Mononuclear cell (primary cell): Measurements from ENCODE around the gene PDE4B. TPM values are rescaled to one million over a fixed set of nuclear protein-coding genes. Genes with fewer than 3 reads are reported as not detected.
"Not testable (repeated sequence)": the region's sequence is repeated elsewhere in the genome, so short reads cannot be mapped to it uniquely, and the experiment has no call there.

Experiments
- H3K27me3 ChIP-seq: 2 replicates; pipeline ENCODE4 v1.6.0; 2011; ENCODE audit warnings: low read length, control low read depth; ENCODE audit not compliant: insufficient read depth
- H3K4me1 ChIP-seq: 2 replicates; pipeline ENCODE4 v1.5.1; 2011; ENCODE audit warnings: mild to moderate bottlenecking, low read length, control low read depth; ENCODE audit not compliant: insufficient read depth
- H3K4me3 ChIP-seq: 2 replicates; pipeline ENCODE4 v1.5.1; 2011; ENCODE audit warnings: mild to moderate bottlenecking, low read length, moderate library complexity
- H3K9me3 ChIP-seq: 2 replicates; pipeline ENCODE4 v1.5.1; 2011; ENCODE audit warnings: low read depth, mild to moderate bottlenecking, control low read depth, low read length
- total RNA-seq: library from RNA; depleted of rRNA; stranded (reverse); fragments of >200 nt; gene quantifications from one replicate; pipeline ENCODE4 v1.2.3, GENCODE V29; 2012

PDE4B gene
- total RNA-seq, 1 donor: 518 TPM

DNA sequence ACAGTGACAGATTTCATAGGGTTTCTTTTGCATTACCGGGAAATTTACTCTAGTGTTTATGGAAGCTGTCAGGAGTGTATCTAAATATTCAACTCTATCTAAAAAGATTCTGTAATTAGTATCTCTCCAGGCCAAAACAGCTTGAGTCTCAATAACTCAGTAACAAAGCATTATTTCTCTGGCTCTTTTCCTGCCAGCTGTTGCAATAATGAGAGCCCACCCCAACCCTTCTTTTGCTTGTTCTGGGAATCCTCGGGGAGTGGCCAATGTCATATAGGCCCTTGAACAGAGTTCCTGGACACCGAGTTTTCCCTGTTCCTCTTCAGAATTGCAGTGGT lies 621.1 kb downstream of the PDE4B start:
- no peak overlapping the region for H3K4me3 ChIP-seq
- no peaks in the 10 kb centered on the region for H3K27me3 ChIP-seq
- H3K9me3 ChIP-seq: peaks cover 12% of the 10 kb centered on the region
- peaks cover 40% of the 10 kb centered on the region for H3K4me1 ChIP-seq

DNA sequence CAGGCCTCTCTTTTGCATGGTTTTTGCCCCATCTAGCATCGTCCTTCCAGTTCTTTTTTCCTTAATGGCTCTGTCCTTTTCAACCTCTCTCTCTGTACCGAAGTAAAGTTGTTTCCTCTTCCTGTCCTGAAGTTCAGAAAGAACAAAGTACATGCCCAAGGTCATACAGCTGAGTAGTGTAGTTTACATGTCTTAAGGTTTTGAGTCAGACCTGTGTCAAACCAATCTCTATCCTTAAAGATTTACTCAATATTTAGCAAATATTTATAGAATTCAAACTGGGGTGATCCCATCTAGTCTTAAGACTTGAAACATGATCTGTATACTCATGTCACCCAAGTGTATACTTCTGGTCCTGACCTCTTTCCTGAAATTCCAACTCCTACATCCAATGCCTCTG lies 622.6 kb downstream of the PDE4B start:
- Histone ChIP-seq H3K4me3 (no peak overlapping the region), H3K9me3 (peaks cover 12% of the 10 kb centered on the region), H3K27me3 (no peaks in the 10 kb centered on the region), H3K4me1 (peaks cover 55% of the 10 kb centered on the region)

DNA sequence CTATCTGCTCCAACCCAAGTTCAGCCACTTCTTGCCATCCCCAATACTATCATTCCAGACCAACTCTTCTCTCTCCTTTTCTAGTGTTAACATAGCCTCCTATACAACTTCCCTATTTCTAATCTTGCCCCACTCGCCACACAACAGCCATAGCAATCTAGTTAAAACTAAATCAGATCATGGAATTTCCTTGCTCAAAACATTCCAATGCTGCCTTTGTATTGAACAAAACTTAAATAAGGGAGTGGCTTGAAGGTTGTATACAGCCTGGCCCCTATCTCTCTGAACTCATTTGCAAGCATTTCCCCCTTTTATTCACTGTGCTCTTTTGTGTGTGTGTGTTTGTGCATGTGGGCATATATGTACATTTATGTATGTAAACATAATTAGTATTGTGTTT lies 623.2 kb downstream of the PDE4B start:
- Histone ChIP-seq H3K4me3 (no peak overlapping the region), H3K9me3 (peaks cover 12% of the 10 kb centered on the region), H3K4me1 (peaks cover 61% of the 10 kb centered on the region), H3K27me3 (no peaks in the 10 kb centered on the region)

DNA sequence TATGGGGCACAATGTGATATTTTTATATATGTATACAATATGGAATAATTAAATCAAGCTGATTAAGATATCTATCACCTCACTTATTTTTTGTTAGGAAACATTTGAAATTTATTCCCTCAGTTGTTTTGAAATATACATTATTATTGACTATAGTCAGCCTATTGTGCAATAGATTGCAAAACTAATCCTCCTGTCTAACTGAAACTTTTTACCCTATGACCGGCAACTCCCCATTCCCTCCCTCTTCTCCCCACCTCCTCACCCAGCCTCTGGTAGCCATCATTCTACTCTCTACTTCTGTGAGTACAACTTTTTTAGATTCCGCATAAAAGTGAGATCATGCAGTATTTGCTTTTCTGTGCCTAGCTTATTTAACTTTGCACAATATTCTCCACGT lies 623.6 kb downstream of the PDE4B start:
- no peaks in the 10 kb centered on the region for H3K27me3 ChIP-seq
- H3K4me1 ChIP-seq: peaks cover 65% of the 10 kb centered on the region
- no peak overlapping the region for H3K4me3 ChIP-seq
- H3K9me3 ChIP-seq: peaks cover 12% of the 10 kb centered on the region

DNA sequence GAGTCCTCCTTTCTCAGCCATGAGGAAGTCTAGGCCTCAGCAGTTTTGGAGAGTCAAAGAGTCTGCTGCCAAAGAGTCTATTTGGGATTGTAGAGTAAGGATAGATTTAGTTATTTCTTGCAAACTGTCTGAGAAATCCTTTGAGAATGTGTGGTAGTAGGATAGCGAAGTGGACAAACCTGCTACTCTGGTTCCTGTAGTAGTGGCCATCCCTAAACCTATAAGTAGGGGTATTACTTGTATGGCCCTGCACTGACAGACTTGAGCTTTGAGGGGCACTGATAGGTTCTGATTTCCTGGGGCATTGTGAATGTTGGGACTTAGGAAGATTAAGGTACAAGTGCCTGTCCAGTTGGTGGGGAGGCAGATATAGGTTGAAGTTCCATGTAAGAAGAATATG lies 625.3 kb downstream of the PDE4B start:
- Histone ChIP-seq H3K27me3 (no peaks in the 10 kb centered on the region), H3K4me3 (no peak overlapping the region), H3K9me3 (peaks cover 12% of the 10 kb centered on the region), H3K4me1 (peaks cover 58% of the 10 kb centered on the region)

DNA sequence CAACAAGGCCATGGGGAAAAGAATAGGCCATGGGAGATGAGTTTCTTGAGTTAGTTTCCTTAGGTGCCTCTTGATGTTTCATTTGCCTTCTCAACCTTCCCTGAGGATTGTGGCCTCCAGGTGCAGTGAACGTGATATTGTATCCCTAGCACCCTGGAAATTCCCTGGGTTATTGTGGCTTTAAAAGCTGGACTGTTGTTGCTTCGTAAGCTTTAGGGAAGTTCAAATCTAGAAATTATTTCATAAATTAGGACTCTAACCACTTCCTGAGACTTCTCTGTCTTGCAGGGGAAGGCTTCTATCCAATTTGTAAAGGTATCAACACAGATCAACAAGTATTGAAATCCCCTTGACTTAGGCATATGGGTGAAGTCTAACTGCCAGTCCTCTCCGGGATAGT lies 627.5 kb downstream of the PDE4B start:
- not testable (repeated sequence) for H3K4me3 ChIP-seq, H3K27me3 ChIP-seq
- Histone ChIP-seq H3K9me3 (peaks cover 12% of the 10 kb centered on the region), H3K4me1 (peaks cover 45% of the 10 kb centered on the region)

DNA sequence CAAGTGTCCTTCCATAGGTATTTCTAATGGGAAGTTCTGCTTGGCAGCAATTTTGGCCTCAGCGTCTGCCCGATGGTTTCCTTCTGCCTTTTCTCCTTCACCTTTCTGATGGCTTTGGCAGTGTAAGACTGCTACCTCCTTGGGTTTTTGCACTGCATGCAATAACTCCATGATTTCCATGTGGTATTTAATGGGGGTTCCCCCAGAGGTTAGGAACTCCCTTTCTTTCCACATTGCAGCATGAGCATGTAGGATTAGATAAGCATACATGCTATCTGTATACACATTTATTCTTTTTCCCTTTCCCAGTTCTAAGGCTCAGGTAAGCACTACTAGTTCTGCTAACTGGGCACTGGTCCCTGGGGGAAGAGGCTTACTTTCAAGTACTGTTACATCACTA lies 628.2 kb downstream of the PDE4B start:
- Histone ChIP-seq H3K4me1 (peaks cover 40% of the 10 kb centered on the region), H3K9me3 (peaks cover 12% of the 10 kb centered on the region)
- not testable (repeated sequence) for H3K4me3 ChIP-seq, H3K27me3 ChIP-seq

DNA sequence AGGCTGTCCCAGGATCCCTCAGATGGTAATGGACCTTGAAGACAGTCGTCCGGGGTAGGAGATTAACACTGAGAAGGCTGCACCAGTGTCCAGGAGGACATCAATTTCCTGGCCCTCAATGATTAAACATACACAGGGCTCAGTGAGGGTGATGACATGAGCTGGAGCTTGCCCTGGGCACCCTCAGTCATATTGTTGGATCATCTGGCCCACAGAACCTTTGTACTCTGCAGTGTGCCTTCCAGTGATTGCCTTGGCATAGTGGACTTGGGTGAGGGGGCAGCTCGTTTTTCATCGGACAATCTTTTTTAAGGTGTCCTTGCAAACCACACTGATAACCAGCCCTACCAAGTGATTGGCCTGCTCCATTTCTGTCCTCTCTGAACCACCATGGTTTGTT lies 630.1 kb downstream of the PDE4B start:
- peaks cover 34% of the 10 kb centered on the region for H3K4me1 ChIP-seq
- no peaks in the 10 kb centered on the region for H3K27me3 ChIP-seq
- H3K4me3 ChIP-seq: no peak overlapping the region
- peaks cover 6% of the 10 kb centered on the region for H3K9me3 ChIP-seq
